RWPE2 (cell line): ENCODE data around the gene NAA15.
A peak's percentile ranks its signal among the peaks of the same experiment; 100 is the strongest.

Source experiments
- ATAC-seq: fragments of 200-7000 bp; cut with Tn5 transposase; 3 replicates; pipeline ENCODE4 v1.9.1; 2021; ENCODE audit warnings: low read depth
- DNase-seq: peaks from one replicate; pipeline ENCODE4 v3.0.0-alpha.2; 2020; ENCODE audit warnings: low spot score
- H3K27ac ChIP-seq: fragments of 450-650 bp; 2 replicates; pipeline ENCODE4 v1.5.1; 2017; ENCODE audit warnings: mild to moderate bottlenecking; ENCODE audit not compliant: poor library complexity, severe bottlenecking
- H3K27me3 ChIP-seq: fragments of 250-450 bp; sonication (Bioruptor Pico); 2 replicates; pipeline ENCODE4 v1.5.1; 2021; ENCODE audit warnings: mild to moderate bottlenecking, moderate library complexity; ENCODE audit not compliant: insufficient read depth, poor library complexity, severe bottlenecking
- H3K36me3 ChIP-seq: fragments of 250-450 bp; sonication (Bioruptor Pico); 2 replicates; pipeline ENCODE4 v1.5.1; 2020; ENCODE audit warnings: low read depth, mild to moderate bottlenecking, moderate library complexity
- H3K4me1 ChIP-seq: fragments of 250-450 bp; sonication (Bioruptor Pico); 2 replicates; pipeline ENCODE4 v1.5.1; 2021; ENCODE audit warnings: mild to moderate bottlenecking, moderate library complexity; ENCODE audit not compliant: insufficient read depth, poor library complexity, severe bottlenecking
- H3K4me3 ChIP-seq: fragments of 250-450 bp; sonication (Bioruptor Pico); 2 replicates; pipeline ENCODE4 v1.5.1; 2021; ENCODE audit warnings: mild to moderate bottlenecking, moderate library complexity; ENCODE audit not compliant: severe bottlenecking
- H3K9me3 ChIP-seq: fragments of 250-450 bp; sonication (Bioruptor Pico); 2 replicates; pipeline ENCODE4 v1.5.1; 2021; ENCODE audit warnings: mild to moderate bottlenecking, moderate library complexity; ENCODE audit not compliant: severe bottlenecking
- TF ChIP-seq, protein P1 (sequence below): fragments of 450-650 bp; IDR thresholded peaks from one replicate; pipeline ENCODE4 v1.5.1; 2017; ENCODE audit warnings: mild to moderate bottlenecking, moderate library complexity; ENCODE audit not compliant: poor library complexity, severe bottlenecking

Gene NAA15

DNA sequence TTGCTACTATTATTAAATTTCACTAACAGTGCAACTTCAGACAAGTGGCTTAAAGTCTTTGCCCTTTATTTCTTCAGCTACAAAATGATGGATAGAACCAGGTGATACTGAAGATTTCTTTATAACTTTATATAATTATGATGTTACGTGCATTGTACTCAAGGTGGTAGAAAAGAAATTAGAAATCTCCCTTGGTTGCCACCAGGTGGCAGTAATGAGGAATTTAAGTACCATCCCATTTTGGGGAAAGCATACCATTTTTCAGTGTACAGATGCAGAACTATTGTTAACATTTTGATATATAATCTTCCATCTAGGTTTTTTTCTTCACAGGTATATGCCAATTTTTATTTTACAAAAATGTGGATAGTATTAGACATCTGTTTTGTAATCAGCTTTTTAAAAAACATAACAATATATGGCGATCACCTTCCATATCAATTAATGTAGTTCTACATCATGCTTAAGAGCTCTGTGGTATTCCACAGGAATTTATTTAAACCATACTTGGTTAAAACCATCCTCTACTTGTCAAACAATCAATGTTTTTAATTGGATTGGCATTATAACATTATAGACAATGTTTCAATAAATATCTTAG, 114.9 kb downstream of the NAA15 start:
- no peak for ATAC-seq
- no peak overlapping the region for H3K27ac ChIP-seq
- no peak for DNase-seq
- H3K9me3 ChIP-seq: no peaks in the 10 kb centered on the region
- TF ChIP-seq, protein P1, sequence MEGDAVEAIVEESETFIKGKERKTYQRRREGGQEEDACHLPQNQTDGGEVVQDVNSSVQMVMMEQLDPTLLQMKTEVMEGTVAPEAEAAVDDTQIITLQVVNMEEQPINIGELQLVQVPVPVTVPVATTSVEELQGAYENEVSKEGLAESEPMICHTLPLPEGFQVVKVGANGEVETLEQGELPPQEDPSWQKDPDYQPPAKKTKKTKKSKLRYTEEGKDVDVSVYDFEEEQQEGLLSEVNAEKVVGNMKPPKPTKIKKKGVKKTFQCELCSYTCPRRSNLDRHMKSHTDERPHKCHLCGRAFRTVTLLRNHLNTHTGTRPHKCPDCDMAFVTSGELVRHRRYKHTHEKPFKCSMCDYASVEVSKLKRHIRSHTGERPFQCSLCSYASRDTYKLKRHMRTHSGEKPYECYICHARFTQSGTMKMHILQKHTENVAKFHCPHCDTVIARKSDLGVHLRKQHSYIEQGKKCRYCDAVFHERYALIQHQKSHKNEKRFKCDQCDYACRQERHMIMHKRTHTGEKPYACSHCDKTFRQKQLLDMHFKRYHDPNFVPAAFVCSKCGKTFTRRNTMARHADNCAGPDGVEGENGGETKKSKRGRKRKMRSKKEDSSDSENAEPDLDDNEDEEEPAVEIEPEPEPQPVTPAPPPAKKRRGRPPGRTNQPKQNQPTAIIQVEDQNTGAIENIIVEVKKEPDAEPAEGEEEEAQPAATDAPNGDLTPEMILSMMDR: peak; percentile 85
- no peaks in the 10 kb centered on the region for H3K27me3 ChIP-seq
- no peak overlapping the region for H3K4me3 ChIP-seq
- H3K4me1 ChIP-seq: peaks cover 16% of the 10 kb centered on the region
- H3K36me3 ChIP-seq: no peaks in the 10 kb centered on the region

DNA sequence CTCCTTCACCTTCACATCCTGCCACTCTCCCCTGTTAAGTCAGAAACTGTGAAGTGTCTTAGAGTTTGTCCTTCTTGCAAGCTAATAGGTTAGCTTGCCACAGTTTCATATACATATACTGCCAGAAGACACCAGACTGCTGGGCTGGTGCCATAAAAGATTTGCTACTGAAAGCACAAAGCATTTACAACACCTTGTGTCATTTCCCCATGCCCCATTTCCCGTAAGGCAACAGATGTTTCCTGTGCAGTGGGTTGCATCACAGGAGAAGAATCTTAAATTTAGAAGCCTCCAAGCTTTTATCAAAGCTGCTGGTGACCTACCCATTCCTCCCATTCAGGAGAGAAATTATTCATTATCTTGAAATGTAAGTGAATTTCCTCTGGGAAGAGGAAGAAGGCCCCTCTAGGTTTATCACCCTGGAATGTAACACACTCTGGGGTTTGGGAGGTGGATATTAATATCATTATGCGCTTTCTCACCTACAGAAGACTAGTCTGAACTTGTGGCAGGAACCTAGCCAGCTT, 118.1 kb downstream of the NAA15 start:
- ATAC-seq: peak; percentile 88
- peak overlapping the region; percentile 84 for H3K27ac ChIP-seq

GRCh38 chr4:139420652-139421051, 119.3 kb downstream of the NAA15 start:
- Histone ChIP-seq H3K36me3 (no peaks in the 10 kb centered on the region), H3K27ac (peak overlapping the region; percentile 84), H3K27me3 (no peaks in the 10 kb centered on the region), H3K4me1 (peaks cover 16% of the 10 kb centered on the region), H3K4me3 (no peak overlapping the region), H3K9me3 (no peaks in the 10 kb centered on the region)
- TF ChIP-seq, protein P1: no peak
- ATAC-seq: no peak
- no peak for DNase-seq

More for the DNA sequence above, 118.1 kb downstream of the NAA15 start:
- DNase-seq: no peak
- TF ChIP-seq, protein P1: no peak
- H3K36me3 ChIP-seq: no peaks in the 10 kb centered on the region
- H3K4me1 ChIP-seq: peaks cover 16% of the 10 kb centered on the region
- H3K4me3 ChIP-seq: no peak overlapping the region
- no peaks in the 10 kb centered on the region for H3K9me3 ChIP-seq
- no peaks in the 10 kb centered on the region for H3K27me3 ChIP-seq

DNA sequence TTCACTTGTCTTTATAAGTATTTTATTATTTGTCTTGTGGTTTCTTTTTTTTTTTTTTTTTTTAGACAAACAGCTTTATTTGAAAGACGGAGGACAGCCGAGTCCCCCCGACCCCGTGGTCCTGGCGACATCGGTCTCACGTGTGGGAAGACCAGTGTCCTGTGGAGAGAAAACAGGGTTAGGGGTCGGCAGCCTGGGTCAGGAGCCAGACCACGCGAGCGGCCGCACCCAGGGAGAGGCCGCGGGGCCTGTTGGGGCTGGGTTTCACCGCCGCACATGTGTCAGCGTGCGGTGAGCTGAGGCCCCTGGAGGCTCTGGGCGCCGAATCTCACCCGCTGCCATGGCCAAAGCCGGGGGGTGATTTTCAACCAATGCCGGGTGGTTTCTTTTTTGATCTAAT, 134.8 kb downstream of the NAA15 start:
- no peak for ATAC-seq
- no peak for DNase-seq

More for the DNA sequence above, 134.8 kb downstream of the NAA15 start:
- TF ChIP-seq, protein P1: no peak
- Histone ChIP-seq H3K27ac (no peak overlapping the region), H3K4me3 (no peak overlapping the region), H3K27me3 (no peaks in the 10 kb centered on the region), H3K36me3 (peaks cover 13% of the 10 kb centered on the region; the same call in 1 of the 2 replicates), H3K9me3 (peaks cover 13% of the 10 kb centered on the region), H3K4me1 (no peaks in the 10 kb centered on the region)
